ENCODE measurements around the gene POLR2I. TPM values are rescaled to one million over a fixed set of nuclear protein-coding genes. Genes with fewer than 3 reads are reported as not detected.

Gene POLR2I
- total RNA-seq, 4 donors from 2014 or later: 31.3 to 76.1 (median 35.5) TPM

DNA sequence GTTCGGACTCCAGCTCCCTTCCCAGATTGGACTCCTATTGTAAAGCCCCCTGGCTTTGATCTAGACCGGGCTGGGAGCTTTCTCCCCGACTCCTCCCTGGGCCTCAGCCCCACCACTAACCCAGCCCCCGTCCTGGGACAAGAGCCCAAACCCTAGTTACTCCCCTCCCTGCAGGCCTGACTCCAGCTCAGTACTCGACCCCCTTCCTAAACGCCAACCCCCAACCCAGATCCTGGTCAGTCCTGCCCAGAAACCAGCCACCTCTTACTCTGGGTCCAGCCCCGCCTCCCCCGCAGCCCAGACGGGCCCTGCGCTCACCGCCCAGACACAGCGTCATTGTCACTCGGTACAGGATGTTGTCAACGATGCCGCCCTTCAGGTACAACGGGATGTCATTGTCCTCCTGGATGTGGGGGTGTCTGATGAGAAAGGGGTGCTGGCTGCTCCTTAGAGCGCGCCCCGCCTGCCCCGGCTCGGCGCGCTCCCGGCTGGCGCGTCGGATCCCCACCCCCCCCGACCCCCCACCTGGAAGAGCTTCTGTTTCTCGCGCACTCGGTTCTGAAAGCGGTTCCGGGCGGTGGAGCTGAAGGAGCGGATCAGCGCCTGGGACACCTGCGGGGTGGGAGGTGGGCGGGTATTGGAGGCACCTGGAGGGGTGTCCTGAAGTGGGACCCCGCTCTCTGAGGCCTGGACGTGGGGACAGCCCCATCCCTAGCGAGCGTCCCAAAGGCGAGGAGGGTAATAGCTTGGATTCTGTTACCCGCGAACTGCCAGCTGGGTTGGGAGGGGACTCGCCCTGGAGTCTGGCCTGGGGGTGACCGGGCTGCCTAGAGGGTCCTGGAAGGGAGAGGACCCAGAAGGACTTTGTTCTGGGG lies 36.7 kb upstream of the POLR2I start:
- TF ChIP-seq, protein P1, sequence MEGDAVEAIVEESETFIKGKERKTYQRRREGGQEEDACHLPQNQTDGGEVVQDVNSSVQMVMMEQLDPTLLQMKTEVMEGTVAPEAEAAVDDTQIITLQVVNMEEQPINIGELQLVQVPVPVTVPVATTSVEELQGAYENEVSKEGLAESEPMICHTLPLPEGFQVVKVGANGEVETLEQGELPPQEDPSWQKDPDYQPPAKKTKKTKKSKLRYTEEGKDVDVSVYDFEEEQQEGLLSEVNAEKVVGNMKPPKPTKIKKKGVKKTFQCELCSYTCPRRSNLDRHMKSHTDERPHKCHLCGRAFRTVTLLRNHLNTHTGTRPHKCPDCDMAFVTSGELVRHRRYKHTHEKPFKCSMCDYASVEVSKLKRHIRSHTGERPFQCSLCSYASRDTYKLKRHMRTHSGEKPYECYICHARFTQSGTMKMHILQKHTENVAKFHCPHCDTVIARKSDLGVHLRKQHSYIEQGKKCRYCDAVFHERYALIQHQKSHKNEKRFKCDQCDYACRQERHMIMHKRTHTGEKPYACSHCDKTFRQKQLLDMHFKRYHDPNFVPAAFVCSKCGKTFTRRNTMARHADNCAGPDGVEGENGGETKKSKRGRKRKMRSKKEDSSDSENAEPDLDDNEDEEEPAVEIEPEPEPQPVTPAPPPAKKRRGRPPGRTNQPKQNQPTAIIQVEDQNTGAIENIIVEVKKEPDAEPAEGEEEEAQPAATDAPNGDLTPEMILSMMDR (IDR thresholded peaks at IDR 0.05; ENCODE audit: low read depth): no peak

DNA sequence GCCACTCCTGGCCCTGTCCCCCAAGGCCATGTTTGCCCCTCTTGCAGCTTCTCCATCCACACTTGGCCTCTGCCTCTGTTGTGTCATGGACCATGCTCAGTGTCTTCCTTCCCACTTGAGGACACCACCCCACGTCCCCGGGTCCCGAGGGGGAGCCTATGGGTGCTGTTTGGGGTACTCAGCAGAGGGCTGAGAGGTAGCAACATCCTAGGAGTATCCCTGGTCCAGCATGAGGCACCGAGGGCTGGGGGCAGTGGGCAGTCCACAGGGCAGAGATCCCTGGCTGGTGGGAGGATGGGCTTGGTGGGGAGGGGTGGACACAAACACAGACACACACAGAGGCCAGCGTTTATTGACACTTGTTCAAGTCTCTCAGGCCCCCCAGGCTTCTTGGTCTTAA lies 35.9 kb upstream of the POLR2I start:
- TF ChIP-seq, protein P1 (IDR thresholded peaks at IDR 0.05; ENCODE audit: low read depth): no peak

DNA sequence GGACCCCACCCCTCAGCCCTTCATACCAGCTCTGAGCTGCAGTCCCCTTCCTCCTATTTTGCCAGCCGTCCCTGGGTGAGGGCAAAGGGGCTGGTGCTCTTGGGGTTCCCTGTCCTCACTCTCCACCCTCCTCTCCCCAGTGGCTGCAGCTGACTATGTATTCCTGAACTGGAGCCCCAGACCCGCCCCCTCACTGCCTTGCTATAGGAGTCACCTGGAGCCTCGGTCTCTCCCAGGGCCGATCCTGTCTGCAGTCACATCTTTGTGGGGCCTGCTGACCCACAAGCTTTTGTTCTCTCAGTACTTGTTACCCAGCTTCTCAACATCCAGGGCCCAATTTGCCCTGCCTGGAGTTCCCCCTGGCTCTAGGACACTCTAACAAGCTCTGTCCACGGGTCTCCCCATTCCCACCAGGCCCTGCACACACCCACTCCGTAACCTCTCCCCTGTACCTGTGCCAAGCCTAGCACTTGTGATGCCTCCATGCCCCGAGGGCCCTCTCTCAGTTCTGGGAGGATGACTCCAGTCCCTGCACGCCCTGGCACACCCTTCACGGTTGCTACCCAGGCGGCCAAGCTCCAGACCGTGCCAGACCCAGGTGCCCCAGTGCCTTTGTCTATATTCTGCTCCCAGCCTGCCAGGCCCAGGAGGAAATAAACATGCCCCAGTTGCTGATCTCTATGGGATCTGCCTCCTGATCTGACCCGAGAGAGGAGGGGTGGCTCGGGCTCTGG lies 35.2 kb upstream of the POLR2I start:
- TF ChIP-seq, protein P1 (IDR thresholded peaks at IDR 0.05; ENCODE audit: low read depth): no peak

DNA sequence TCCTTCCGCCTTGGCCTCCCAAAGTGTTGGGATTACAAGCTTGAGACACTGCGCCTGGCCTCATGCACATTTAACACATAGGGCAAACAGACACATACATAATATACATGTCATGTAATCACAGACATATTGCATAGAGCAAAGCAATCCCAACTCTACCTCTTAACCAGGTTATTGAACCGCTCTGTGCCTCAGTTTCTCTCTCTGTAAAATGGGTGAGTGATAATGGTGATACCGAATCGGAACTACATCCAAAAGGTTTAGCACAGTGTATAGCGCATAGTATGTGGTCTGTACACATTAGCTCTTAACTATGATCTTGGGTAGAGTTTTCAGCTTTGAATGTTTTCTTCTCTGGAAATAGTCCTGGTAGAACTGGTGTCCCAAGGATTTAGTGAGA lies 29.9 kb upstream of the POLR2I start:
- TF ChIP-seq, protein P1 (IDR thresholded peaks at IDR 0.05; ENCODE audit: low read depth): no peak

DNA sequence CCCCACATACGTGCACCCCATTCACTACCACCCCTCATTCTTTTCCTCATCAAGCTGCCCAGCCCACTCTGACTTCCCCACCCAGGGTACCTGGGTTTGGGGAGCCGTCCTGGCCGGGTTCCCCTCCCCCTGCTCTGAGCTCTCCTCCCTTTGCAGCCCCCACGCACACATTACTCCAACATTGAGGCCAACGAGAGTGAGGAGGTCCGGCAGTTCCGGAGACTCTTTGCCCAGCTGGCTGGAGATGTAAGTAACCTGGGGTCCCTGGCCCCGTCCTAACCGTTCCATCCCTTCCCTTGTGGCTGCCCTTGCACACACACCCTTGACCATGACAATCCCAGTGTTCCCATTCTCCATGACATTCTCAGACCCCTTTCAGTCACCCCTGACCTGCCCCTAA lies 27.8 kb upstream of the POLR2I start:
- TF ChIP-seq, protein P1 (IDR thresholded peaks at IDR 0.05; ENCODE audit: low read depth): no peak

DNA sequence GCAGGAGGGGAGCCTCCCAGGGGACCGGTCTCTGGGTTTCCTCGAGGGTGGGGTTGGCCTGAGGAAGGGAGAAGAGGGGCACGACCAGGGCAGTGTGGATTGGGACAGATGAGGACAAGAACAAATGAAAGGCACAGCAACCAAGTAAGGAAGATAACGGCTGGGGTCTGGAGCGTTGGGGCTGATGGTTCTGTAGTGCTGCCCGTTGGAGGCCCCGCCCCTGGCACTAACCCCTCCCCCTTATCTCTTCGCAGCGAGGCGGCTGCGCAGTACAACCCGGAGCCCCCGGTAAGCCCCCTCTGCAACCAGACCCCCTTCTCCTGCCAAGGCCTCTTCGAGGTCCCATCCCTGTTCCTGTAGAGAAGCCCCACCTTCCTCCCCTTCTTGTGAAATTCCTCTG lies 27.4 kb upstream of the POLR2I start:
- TF ChIP-seq, protein P1 (IDR thresholded peaks at IDR 0.05; ENCODE audit: low read depth): no peak
